HEK293T (cell line): ENCODE data around the gene STAP1.
"Not testable (repeated sequence)": the region's sequence is repeated elsewhere in the genome, so short reads cannot be mapped to it uniquely, and the experiment has no call there.

Experiments used
- BHLHE40 ChIP-seq: fragments of 450-650 bp; IDR thresholded peaks from 2 replicates; pipeline ENCODE4 v1.6.1; 2016; ENCODE audit warnings: mild to moderate bottlenecking, moderate library complexity, borderline replicate concordance
- ELF4 ChIP-seq: fragments of 450-650 bp; IDR thresholded peaks from 2 replicates; pipeline ENCODE4 v1.6.1; 2017; ENCODE audit warnings: antibody characterized with exemption
- FOXA1 ChIP-seq: fragments of 450-650 bp; IDR thresholded peaks from 2 replicates; pipeline ENCODE4 v1.6.1; 2016; ENCODE audit warnings: mild to moderate bottlenecking
- FOXK2 ChIP-seq: fragments of 450-650 bp; IDR thresholded peaks from 2 replicates; pipeline ENCODE4 v1.6.1; 2016; ENCODE audit warnings: mild to moderate bottlenecking
- FOXM1 ChIP-seq: fragments of 450-650 bp; IDR thresholded peaks from 2 replicates; pipeline ENCODE4 v1.6.1; 2017; ENCODE audit warnings: mild to moderate bottlenecking, borderline replicate concordance
- HDGF ChIP-seq: fragments of 450-650 bp; IDR thresholded peaks from 2 replicates; pipeline ENCODE4 v1.6.1; 2017; ENCODE audit warnings: antibody characterized with exemption, borderline replicate concordance
- L3MBTL2 ChIP-seq: fragments of 450-650 bp; conservative IDR thresholded peaks from 2 replicates; pipeline ENCODE4 v1.6.1; 2016; ENCODE audit warnings: mild to moderate bottlenecking
- NFRKB ChIP-seq: fragments of 450-650 bp; IDR thresholded peaks from 2 replicates; pipeline ENCODE4 v1.6.1; 2016; ENCODE audit warnings: mild to moderate bottlenecking, moderate library complexity
- PKNOX1 ChIP-seq: fragments of 450-650 bp; IDR thresholded peaks from 2 replicates; pipeline ENCODE4 v1.6.1; 2016
- SUZ12 ChIP-seq: fragments of 450-650 bp; IDR thresholded peaks from 2 replicates; pipeline ENCODE4 v1.6.1; 2016; ENCODE audit warnings: mild to moderate bottlenecking
- TARDBP ChIP-seq: fragments of 450-650 bp; IDR thresholded peaks from 2 replicates; pipeline ENCODE4 v1.6.1; 2016
- ZNF384 ChIP-seq: fragments of 450-650 bp; IDR thresholded peaks from 2 replicates; pipeline ENCODE4 v1.6.1; 2016

GRCh38 chr4:67552146-67552792 is 6.3 kb upstream of the STAP1 start:
- TF ChIP-seq FOXK2, FOXM1, TARDBP, ZNF384, SUZ12, BHLHE40, L3MBTL2, HDGF, PKNOX1, ELF4, NFRKB, FOXA1: not testable (repeated sequence)
